SJSA1 (cell line): Measurements from ENCODE around the gene DNAI2. TPM values are rescaled to one million over a fixed set of nuclear protein-coding genes. Genes with fewer than 3 reads are reported as not detected.

Experiments used
- DNase-seq, 2 experiments: peaks; one replicate each; pipeline ENCODE4 v3.0.0-alpha.2; 2015 to 2020; ENCODE audit warnings: low spot score in 2 of 2, low read depth in 1 of 2
- H3K27ac ChIP-seq: fragments of 250-450 bp; sonication (Bioruptor Pico); 2 replicates; pipeline ENCODE4 v1.5.1; 2020; ENCODE audit warnings: mild to moderate bottlenecking, moderate library complexity
- H3K27me3 ChIP-seq: fragments of 250-450 bp; sonication (Bioruptor Pico); replicated peaks from 2 replicates; pipeline ENCODE4 v1.5.1; 2020; ENCODE audit warnings: mild to moderate bottlenecking, moderate library complexity
- H3K36me3 ChIP-seq: fragments of 250-450 bp; sonication (Bioruptor Pico); 2 replicates; pipeline ENCODE4 v1.5.1; 2020; ENCODE audit warnings: mild to moderate bottlenecking
- H3K4me1 ChIP-seq: fragments of 250-450 bp; sonication (Bioruptor Pico); replicated peaks from 2 replicates; pipeline ENCODE4 v1.6.1; 2021; ENCODE audit warnings: mild to moderate bottlenecking
- H3K4me3 ChIP-seq: fragments of 250-450 bp; sonication (Bioruptor Pico); 2 replicates; pipeline ENCODE4 v1.5.1; 2020; ENCODE audit warnings: mild to moderate bottlenecking
- H3K9me3 ChIP-seq: fragments of 250-450 bp; sonication (Bioruptor Pico); replicated peaks from 2 replicates; pipeline ENCODE4 v1.5.1; 2020; ENCODE audit warnings: mild to moderate bottlenecking
- total RNA-seq: library from RNA; depleted of rRNA; stranded (reverse); fragments of >200 nt; shearing (Covaris generic); gene quantifications from 2 replicates; pipeline ENCODE4 v1.2.3, GENCODE V29; 2014

The DNAI2 gene
- total RNA-seq, 1 experiment from 2014 or later, result not detected

DNA sequence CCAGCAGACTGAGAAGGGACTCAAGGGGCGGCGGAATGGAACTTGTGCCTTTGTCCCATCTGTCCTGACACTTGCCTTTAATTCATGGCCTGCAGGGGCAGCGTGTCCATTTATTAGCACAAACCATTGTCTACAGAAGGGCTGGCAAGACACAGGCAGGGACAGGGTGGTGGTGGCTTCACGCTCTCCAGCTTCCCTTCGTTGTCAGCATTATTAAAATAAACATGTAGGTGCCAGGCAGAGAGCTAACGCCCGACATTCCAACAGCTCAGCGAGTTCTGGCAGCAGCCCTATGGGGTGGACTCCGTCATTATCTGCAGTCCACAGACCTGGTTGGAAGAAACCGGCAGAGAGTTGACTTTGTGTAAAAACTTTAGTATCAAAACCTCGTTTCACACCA, 16.3 kb downstream of the DNAI2 start:
- Histone ChIP-seq H3K36me3 (no peaks in the 10 kb centered on the region), H3K9me3 (no peaks in the 10 kb centered on the region), H3K4me3 (no peak overlapping the region), H3K27ac (no peak overlapping the region), H3K27me3 (peaks cover 14% of the 10 kb centered on the region), H3K4me1 (no peaks in the 10 kb centered on the region)
- DNase-seq, result no peak

DNA sequence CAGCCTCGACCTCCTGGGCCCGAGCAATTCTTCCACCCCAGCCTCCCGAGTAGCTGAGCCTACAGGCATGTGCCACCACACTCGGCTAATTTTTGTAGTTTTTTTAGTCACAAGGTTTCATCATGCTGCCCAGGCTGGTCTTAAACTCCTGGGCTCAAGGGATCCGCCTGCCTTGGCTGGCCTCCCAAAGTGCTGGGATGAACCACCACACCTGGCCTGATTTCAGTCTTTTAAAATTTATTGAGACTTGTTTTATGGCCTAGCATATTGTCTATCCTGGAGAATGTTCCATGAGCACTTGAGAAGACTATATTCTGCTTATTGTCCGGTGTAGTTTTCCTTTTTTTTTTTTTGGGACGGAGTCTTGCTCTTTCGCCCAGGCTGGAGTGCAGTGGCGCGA, 18.5 kb downstream of the DNAI2 start:
- Histone ChIP-seq H3K27me3 (peaks cover 11% of the 10 kb centered on the region; the same call in 1 of the 2 replicates), H3K4me1 (no peaks in the 10 kb centered on the region), H3K4me3 (no peak overlapping the region), H3K36me3 (no peaks in the 10 kb centered on the region), H3K9me3 (no peaks in the 10 kb centered on the region), H3K27ac (no peak overlapping the region)
- DNase-seq, result no peak

DNA sequence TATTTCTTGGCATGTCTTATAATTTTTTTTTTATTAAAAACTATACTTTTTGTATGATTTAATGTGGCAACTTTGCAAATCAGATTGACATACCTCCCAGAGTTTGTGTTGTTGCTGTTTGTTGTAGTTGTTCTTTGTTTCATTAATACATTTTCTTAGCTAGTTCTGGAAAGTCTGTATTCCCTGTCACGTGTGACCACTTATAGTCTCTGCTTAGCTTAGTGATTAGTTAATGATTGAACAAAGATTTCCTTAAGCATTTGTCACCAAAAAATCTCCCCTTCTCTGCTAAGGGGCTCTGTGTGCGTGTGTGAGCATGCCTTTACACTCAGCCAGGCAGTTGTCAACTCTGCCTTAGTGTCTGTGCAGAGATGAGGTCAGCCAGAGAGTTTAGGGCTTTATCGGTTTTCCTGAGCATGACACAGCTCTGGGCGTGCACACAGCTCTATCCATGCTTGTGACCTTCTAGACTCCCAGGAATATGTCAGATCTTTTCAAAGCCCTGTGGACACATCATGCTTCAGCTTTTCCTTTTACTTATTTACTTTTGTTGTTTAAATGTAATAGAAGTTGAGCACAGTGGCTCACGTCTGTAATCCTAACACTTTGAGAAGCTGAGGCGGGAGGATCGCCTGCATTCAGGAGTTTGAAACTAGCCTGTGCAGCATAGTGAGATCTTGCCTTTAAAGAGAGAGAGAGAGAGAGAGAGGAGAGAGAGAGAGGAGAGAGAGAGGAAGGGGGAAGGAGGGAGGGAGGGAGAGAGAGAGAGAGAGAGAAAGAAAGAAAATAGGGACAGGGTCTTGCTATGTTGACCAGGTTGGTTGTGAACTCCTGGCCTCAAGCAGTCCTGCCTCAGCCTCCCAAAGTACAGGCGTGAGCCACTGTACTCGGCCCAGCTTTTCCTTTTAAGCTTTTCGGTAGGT, 21.9 kb downstream of the DNAI2 start:
- no peak for DNase-seq

DNA sequence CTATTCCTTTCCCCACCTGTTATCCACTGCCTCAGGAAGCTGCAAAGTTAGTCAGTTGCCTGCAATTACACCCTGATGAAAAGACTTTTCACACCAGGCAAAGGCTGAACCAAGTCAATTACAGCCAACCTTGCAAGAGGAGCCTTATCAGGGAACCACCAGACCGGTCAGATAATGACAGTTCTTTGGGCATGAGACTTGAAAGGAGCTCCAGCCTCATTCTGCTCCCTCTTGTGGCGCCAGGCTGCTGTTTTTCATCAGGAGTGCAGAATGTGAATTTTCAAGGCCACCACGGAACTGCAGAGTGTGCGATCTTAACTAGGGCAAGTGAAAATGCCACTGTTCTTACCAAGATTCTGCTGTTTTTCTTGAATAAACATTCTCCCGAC, 22.5 kb downstream of the DNAI2 start:
- Histone ChIP-seq H3K27ac (no peak overlapping the region), H3K9me3 (no peaks in the 10 kb centered on the region), H3K36me3 (no peaks in the 10 kb centered on the region), H3K4me1 (no peaks in the 10 kb centered on the region), H3K27me3 (peaks cover 19% of the 10 kb centered on the region; the same call in 1 of the 2 replicates), H3K4me3 (no peak overlapping the region)
- no peak for DNase-seq

More for the DNA sequence above, 21.9 kb downstream of the DNAI2 start:
- Histone ChIP-seq H3K9me3 (no peaks in the 10 kb centered on the region), H3K4me1 (no peaks in the 10 kb centered on the region), H3K27ac (no peak overlapping the region), H3K4me3 (no peak overlapping the region), H3K36me3 (no peaks in the 10 kb centered on the region), H3K27me3 (peaks cover 17% of the 10 kb centered on the region; the same call in 1 of the 2 replicates)

DNA sequence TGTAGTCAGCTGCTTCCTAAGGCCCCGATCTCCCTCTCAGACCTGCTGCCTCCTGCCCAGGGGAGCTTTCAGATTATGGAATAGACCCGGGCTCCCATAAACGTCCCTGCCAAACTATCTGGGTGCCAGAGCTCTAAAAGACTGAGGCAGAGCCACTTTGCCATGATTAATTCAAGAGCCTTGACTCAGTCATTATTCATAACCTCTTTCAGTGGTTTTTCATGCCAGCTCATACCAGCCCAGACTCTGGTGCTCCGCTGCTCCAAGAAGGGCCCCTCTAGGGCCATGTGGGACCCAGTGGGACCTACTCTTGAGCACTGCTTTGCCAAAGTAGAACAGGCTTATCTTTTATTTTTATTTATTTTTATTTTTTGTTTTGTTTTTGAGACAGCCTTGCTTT, 23.9 kb downstream of the DNAI2 start:
- H3K36me3 ChIP-seq, result no peaks in the 10 kb centered on the region
- H3K4me1 ChIP-seq, result no peaks in the 10 kb centered on the region
- H3K4me3 ChIP-seq, result no peak overlapping the region
- H3K9me3 ChIP-seq, result no peaks in the 10 kb centered on the region
- H3K27ac ChIP-seq, result no peak overlapping the region
- H3K27me3 ChIP-seq, result peaks cover 19% of the 10 kb centered on the region; the same call in 1 of the 2 replicates
- DNase-seq, result no peak

DNA sequence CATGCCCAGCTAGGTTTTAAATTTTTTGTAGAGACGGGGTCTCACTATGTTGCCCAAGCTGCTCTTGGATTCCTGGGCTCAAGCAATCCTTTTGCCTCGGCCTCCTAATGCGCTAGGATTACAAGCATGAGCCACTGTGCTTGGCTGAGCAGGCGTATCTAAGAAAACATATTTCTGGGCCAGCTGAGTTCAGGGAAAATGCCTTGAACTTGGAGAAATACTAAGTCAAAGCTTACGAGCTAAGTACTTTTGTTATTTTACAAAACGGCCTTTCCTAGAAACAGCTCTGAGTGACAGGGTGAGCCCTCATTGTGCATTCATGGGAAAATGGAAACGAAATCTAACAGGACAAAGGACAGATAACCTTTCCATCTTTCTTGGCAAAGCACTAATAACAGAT, 24.7 kb downstream of the DNAI2 start:
- H3K27me3 ChIP-seq, result peaks cover 19% of the 10 kb centered on the region; the same call in 1 of the 2 replicates
- DNase-seq, result no peak
- H3K4me1 ChIP-seq, result no peaks in the 10 kb centered on the region
- no peak overlapping the region for H3K4me3 ChIP-seq
- no peaks in the 10 kb centered on the region for H3K36me3 ChIP-seq
- H3K9me3 ChIP-seq, result no peaks in the 10 kb centered on the region
- no peak overlapping the region for H3K27ac ChIP-seq

DNA sequence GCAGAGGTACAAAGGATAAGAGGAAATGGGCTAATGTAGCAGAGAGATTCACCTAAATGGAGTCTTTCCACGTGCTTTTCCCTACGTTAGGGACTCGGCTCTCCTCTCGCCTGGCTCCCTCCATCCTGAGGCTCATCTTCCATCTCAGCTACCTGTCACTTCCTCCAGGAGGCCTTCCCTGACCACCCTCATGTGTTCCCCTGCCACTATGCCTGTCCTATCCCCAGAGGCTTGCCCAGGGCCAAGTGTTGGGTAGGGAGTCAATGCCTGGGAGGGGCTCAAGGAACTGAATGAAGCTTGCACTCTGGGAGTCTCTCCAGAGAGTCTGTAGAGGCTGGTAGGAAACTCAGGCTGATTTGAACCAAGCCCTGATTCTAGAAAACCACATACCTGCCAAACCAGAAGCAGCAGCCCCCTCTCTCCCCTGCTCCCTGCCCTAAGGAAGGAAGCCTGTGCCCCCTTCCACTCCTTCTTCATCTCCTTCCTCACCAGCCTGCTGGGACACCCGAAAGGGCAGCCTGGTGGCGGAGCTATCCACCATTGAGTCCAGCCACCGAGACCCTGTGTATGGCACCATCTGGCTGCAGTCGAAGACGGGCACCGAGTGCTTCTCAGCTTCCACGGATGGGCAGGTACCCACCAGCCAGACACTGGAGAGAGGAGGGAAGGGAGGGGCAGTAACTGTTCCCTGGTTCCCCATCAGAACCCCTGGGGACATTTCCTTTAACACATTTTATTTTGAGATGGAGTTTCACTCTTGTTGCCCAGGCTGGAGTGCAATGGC, 25.4 kb downstream of the DNAI2 start:
- H3K36me3 ChIP-seq, result no peaks in the 10 kb centered on the region
- DNase-seq, result no peak
- H3K27ac ChIP-seq, result no peak overlapping the region
- peaks cover 19% of the 10 kb centered on the region; the same call in 1 of the 2 replicates for H3K27me3 ChIP-seq
- no peaks in the 10 kb centered on the region for H3K9me3 ChIP-seq
- no peak overlapping the region for H3K4me3 ChIP-seq
- H3K4me1 ChIP-seq, result no peaks in the 10 kb centered on the region

DNA sequence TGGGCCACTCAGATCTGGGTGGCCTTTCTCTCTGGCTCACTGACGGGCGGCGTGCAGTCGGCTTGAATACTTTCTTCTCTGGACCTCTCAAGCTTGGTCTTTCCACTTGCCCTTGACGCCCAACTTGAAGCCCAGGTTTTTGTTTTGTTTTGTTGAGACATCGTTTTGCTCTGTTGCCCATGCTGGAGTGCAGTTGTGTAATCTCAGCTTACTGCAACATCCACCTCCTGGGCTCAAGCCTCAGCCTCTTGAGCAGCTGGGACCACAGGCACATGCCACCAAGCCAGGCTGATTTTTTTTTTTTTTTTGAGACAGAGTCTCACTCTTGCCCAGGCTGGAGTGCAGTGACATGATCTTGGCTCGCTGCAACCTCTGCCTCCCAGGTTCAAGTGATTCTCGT, 29.3 kb downstream of the DNAI2 start:
- Histone ChIP-seq H3K27me3 (peaks cover 38% of the 10 kb centered on the region), H3K4me3 (no peak overlapping the region), H3K36me3 (no peaks in the 10 kb centered on the region), H3K4me1 (0 out of 2 replicates have a peak, but pooled peaks cover 3% of the 10 kb centered on the region), H3K27ac (no peak overlapping the region), H3K9me3 (no peaks in the 10 kb centered on the region)
- DNase-seq, result no peak

DNA sequence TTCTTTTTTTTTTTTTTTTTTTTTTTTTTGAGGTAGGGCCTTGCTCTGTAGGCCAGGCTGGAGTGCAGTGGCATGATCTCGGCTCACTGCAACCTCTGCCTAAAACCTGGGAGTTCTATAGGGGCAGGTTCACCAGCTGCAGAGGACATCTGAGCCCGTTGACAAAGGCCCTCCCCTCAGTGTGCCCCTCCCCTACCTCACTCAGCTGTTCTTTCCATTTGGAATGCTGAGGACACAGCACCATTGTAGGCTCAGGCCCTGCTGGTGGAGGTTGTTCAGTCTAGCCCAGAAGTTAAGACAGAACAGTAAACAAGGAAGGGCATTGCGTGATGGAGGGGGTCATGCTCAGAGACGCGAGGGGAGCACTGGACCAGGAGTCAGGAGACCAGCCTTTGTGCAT, 30.1 kb downstream of the DNAI2 start:
- Histone ChIP-seq H3K4me1 (0 out of 2 replicates have a peak, but pooled peaks cover 3% of the 10 kb centered on the region), H3K36me3 (no peaks in the 10 kb centered on the region), H3K4me3 (no peak overlapping the region), H3K27me3 (peaks cover 30% of the 10 kb centered on the region), H3K9me3 (no peaks in the 10 kb centered on the region), H3K27ac (no peak overlapping the region)
- no peak for DNase-seq

DNA sequence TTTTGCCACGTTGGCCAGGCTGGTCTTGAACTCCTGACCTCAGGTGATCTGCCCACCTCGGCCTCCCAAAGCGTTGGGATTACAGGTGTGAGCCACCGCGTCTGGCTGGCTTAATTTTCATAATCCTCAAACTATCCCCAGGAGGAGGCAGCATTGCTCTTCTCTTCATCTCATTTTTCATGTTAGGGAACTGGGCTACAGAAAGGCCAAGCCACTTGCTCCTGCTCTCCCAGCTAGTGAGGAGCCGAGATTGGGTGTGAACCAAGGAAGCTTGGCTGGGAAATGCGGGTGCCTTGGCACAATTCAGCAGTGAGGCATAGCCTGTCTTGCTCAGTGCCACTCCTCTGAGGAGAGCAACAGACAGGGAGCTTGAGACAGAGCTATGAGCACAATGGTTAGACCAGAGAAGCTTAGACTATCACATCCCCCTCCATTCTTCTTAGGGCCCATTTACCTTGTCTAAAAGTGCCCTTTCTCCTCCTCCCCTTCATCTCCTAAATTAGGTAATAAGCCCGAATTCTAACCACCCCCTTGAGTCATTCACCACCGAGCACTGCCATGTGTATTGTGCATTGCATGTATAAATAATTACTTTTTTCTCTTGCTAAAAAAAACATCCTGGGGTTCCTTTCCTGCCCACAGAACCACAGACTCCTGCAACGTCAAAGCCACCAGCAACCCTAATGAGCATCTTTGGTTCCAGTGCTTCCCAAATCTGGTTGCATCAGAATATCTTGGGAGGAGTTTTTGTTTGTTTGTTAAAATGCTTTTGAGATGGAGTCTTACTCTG, 32.0 kb downstream of the DNAI2 start:
- Histone ChIP-seq H3K9me3 (no peaks in the 10 kb centered on the region), H3K27ac (no peak overlapping the region), H3K27me3 (peaks cover 25% of the 10 kb centered on the region), H3K4me1 (0 out of 2 replicates have a peak, but pooled peaks cover 3% of the 10 kb centered on the region), H3K4me3 (no peak overlapping the region), H3K36me3 (no peaks in the 10 kb centered on the region)
- no peak for DNase-seq

DNA sequence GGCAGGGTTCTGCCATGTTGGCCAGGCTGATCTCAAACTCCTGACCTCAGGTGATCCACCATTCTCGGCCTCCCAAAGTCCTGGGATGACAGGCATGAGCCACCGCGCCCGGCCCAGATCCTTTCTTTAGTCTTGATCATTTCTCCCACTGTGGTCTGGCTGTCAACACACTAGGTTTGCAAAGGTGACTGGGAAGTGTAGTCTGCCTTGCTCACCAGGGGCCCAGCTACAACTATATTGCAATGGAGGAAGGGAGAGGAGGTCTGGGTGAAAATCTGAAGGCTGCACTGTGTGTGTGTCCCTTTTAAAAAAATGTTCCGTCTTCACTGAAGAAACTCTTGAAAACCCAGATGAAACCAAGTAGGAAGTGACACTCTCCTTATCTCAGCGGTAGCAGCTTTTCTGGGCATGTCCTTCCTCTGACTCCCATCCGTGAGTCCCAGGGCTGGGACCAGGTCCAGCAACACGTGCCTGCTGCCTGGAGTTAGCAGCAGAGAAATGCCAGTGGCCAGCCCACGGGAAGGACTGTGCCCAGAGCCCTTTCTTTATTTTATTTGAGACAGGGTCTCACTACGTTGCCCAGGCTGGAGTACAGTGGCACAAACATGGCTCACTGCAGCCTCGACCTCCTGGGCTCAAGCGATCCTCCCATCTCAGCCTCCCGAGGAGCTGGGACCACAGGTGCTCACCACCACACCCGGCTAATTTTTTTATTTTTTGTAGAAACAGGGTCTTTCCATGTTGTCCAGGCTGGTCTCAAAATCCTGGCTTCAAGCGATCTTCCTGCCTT, 34.1 kb downstream of the DNAI2 start:
- Histone ChIP-seq H3K27me3 (peaks cover 32% of the 10 kb centered on the region), H3K9me3 (peaks cover 6% of the 10 kb centered on the region; the same call in 1 of the 2 replicates), H3K36me3 (no peaks in the 10 kb centered on the region), H3K27ac (no peak overlapping the region), H3K4me1 (0 out of 2 replicates have a peak, but pooled peaks cover 3% of the 10 kb centered on the region), H3K4me3 (no peak overlapping the region)
- no peak for DNase-seq

DNA sequence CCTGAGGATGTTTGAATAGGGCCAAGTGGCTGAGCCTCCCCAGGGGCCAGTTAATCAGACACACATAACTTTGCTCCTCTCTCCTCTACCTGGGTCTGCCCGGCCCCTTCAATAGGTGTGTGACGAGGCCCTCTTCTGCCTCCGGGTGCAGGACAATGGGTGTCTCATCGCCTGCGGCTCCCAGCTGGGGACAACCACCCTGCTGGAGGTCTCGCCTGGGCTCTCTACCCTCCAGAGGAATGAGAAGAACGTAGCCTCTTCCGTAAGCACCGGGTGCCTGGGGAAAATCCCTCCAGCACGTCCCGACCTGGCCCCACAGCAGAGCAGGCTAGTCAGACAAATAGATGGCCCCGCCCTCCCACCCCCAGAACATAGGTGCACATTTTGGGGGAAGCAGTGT, 35.9 kb downstream of the DNAI2 start:
- Histone ChIP-seq H3K4me3 (no peak overlapping the region), H3K27me3 (peaks cover 32% of the 10 kb centered on the region), H3K36me3 (no peaks in the 10 kb centered on the region), H3K9me3 (peaks cover 8% of the 10 kb centered on the region; the same call in 1 of the 2 replicates), H3K4me1 (0 out of 2 replicates have a peak, but pooled peaks cover 3% of the 10 kb centered on the region), H3K27ac (no peak overlapping the region)
- DNase-seq, result no peak
